ENCODE measurements around the gene MRPL40. TPM values are rescaled to one million over a fixed set of nuclear protein-coding genes. Genes with fewer than 3 reads are reported as not detected.

The MRPL40 gene
- polyA plus RNA-seq, 1 donor from 2014 or later, result 32.5 TPM

DNA sequence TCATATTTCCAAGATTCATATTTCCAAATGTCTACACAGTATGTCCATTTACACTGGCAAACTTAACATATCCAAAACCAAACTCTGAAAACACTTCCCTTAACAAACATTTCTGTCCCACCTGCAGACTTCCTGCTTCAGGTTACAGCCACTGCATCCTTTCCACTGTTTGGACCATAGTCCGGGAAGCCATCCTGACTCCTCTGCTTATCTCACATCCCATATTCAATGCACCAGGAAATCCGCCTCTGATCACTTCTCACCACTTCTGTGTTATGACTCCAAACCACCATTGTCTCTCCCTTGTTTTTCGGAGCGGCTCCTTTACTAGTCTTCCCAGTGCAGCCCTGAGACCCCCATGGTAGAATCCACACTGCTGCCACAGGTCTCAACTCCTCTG is 30.9 kb upstream of the MRPL40 start:
- H3K27me3 ChIP-seq (ENCODE audit: insufficient read depth, low read depth, low read length), result no peaks in the 10 kb centered on the region
- H3K4me2 ChIP-seq (ENCODE audit: low read length), result no peak overlapping the region
- no peaks in the 10 kb centered on the region for H3K79me2 ChIP-seq (replicated peaks; ENCODE audit: insufficient read depth, low read length)
- peaks cover 4% of the 10 kb centered on the region for H3K36me3 ChIP-seq (ENCODE audit: insufficient read depth, low read length)
- H3K9me2 ChIP-seq (ENCODE audit: insufficient read depth, low read length), result no peaks in the 10 kb centered on the region
- H3F3A ChIP-seq (ENCODE audit: insufficient read depth, low read length, poor library complexity, severe bottlenecking), result no peaks in the 10 kb centered on the region
- H3K9ac ChIP-seq (ENCODE audit: low read length), result no peak overlapping the region
- no peak overlapping the region for H3K4me3 ChIP-seq (ENCODE audit: low read length)
- H3K27ac ChIP-seq (ENCODE audit: low read length), result no peak overlapping the region
- TF ChIP-seq SMC3 (conservative IDR thresholded peaks at IDR 0.05; ENCODE audit: poor library complexity), result no peak
- TF ChIP-seq EP300 (conservative IDR thresholded peaks at IDR 0.05; ENCODE audit: poor library complexity, severe bottlenecking), result no peak
- no peak for TF ChIP-seq MXI1 (conservative IDR thresholded peaks at IDR 0.05; ENCODE audit: poor library complexity, severe bottlenecking)
- TF ChIP-seq, protein P1, sequence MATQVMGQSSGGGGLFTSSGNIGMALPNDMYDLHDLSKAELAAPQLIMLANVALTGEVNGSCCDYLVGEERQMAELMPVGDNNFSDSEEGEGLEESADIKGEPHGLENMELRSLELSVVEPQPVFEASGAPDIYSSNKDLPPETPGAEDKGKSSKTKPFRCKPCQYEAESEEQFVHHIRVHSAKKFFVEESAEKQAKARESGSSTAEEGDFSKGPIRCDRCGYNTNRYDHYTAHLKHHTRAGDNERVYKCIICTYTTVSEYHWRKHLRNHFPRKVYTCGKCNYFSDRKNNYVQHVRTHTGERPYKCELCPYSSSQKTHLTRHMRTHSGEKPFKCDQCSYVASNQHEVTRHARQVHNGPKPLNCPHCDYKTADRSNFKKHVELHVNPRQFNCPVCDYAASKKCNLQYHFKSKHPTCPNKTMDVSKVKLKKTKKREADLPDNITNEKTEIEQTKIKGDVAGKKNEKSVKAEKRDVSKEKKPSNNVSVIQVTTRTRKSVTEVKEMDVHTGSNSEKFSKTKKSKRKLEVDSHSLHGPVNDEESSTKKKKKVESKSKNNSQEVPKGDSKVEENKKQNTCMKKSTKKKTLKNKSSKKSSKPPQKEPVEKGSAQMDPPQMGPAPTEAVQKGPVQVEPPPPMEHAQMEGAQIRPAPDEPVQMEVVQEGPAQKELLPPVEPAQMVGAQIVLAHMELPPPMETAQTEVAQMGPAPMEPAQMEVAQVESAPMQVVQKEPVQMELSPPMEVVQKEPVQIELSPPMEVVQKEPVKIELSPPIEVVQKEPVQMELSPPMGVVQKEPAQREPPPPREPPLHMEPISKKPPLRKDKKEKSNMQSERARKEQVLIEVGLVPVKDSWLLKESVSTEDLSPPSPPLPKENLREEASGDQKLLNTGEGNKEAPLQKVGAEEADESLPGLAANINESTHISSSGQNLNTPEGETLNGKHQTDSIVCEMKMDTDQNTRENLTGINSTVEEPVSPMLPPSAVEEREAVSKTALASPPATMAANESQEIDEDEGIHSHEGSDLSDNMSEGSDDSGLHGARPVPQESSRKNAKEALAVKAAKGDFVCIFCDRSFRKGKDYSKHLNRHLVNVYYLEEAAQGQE (IDR thresholded peaks at IDR 0.05; ENCODE audit: borderline replicate concordance), result no peak
- TF ChIP-seq, protein P2, sequence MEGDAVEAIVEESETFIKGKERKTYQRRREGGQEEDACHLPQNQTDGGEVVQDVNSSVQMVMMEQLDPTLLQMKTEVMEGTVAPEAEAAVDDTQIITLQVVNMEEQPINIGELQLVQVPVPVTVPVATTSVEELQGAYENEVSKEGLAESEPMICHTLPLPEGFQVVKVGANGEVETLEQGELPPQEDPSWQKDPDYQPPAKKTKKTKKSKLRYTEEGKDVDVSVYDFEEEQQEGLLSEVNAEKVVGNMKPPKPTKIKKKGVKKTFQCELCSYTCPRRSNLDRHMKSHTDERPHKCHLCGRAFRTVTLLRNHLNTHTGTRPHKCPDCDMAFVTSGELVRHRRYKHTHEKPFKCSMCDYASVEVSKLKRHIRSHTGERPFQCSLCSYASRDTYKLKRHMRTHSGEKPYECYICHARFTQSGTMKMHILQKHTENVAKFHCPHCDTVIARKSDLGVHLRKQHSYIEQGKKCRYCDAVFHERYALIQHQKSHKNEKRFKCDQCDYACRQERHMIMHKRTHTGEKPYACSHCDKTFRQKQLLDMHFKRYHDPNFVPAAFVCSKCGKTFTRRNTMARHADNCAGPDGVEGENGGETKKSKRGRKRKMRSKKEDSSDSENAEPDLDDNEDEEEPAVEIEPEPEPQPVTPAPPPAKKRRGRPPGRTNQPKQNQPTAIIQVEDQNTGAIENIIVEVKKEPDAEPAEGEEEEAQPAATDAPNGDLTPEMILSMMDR (IDR thresholded peaks at IDR 0.05; ENCODE audit: poor library complexity, severe bottlenecking), result no peak
- no peak for TF ChIP-seq TAF1 (IDR thresholded peaks at IDR 0.05; ENCODE audit: low read depth)
- no peak for TF ChIP-seq EZH2 (IDR thresholded peaks at IDR 0.05; ENCODE audit: borderline replicate concordance, insufficient read depth, low read length, poor library complexity, severe bottlenecking)
- no peak for TF ChIP-seq RAD21 (conservative IDR thresholded peaks at IDR 0.05)
- TF ChIP-seq POLR2AphosphoS5 (IDR thresholded peaks at IDR 0.05), result no peak
- H4K20me1 ChIP-seq (ENCODE audit: insufficient read depth), result no peaks in the 10 kb centered on the region
- no peaks in the 10 kb centered on the region for H3K9me3 ChIP-seq (ENCODE audit: low read length)
- H2AFZ ChIP-seq (ENCODE audit: low read depth, low read length), result no peak overlapping the region

DNA sequence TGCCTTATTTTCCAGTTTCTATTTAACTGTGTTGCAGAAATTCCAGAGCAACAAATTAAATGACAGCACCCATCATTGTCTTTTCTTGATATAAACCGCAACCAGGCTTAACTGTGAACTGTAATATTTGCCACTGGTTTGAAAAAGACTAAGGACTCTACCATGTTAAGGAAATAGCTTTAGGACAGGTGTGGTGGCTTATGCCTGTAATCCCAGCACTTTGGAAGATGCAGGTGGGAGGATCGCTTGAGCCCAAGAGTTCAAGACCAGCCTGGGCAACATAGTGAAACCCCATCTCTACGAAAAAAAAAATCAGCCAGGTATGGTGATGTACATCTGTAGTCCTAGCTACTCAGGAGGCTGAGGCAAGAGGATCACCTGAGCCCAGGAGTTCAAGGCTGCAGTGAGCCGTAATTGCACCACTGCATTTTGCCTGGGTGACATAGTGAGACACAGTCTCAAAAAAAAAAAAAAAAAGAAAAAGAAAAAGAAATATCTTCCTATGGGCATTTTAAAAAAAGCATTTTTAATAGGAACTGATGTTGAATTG is 29.6 kb upstream of the MRPL40 start:
- Histone ChIP-seq H3K9me2 (ENCODE audit: insufficient read depth, low read length) (no peaks in the 10 kb centered on the region), H3F3A (ENCODE audit: insufficient read depth, low read length, poor library complexity, severe bottlenecking) (no peaks in the 10 kb centered on the region), H3K79me2 (replicated peaks; ENCODE audit: insufficient read depth, low read length) (no peaks in the 10 kb centered on the region), H2AFZ (ENCODE audit: low read depth, low read length) (no peak overlapping the region), H3K9ac (ENCODE audit: low read length) (no peak overlapping the region), H3K4me3 (ENCODE audit: low read length) (no peak overlapping the region), H4K20me1 (ENCODE audit: insufficient read depth) (no peaks in the 10 kb centered on the region), H3K4me2 (ENCODE audit: low read length) (no peak overlapping the region), H3K9me3 (ENCODE audit: low read length) (no peaks in the 10 kb centered on the region), H3K27ac (ENCODE audit: low read length) (no peak overlapping the region), H3K27me3 (ENCODE audit: insufficient read depth, low read depth, low read length) (no peaks in the 10 kb centered on the region), H3K36me3 (ENCODE audit: insufficient read depth, low read length) (peaks cover 4% of the 10 kb centered on the region)
- TF ChIP-seq EZH2 (IDR thresholded peaks at IDR 0.05; ENCODE audit: borderline replicate concordance, insufficient read depth, low read length, poor library complexity, severe bottlenecking) (no peak), SMC3 (conservative IDR thresholded peaks at IDR 0.05; ENCODE audit: poor library complexity) (no peak), EP300 (conservative IDR thresholded peaks at IDR 0.05; ENCODE audit: poor library complexity, severe bottlenecking) (no peak), POLR2AphosphoS5 (IDR thresholded peaks at IDR 0.05) (no peak), MXI1 (conservative IDR thresholded peaks at IDR 0.05; ENCODE audit: poor library complexity, severe bottlenecking) (no peak), TAF1 (IDR thresholded peaks at IDR 0.05; ENCODE audit: low read depth) (no peak), RAD21 (conservative IDR thresholded peaks at IDR 0.05) (no peak)
- TF ChIP-seq, protein P2 (IDR thresholded peaks at IDR 0.05; ENCODE audit: poor library complexity, severe bottlenecking), result no peak
- TF ChIP-seq, protein P1 (IDR thresholded peaks at IDR 0.05; ENCODE audit: borderline replicate concordance), result no peak
